C4-2B (cell line): Measurements from ENCODE around the gene SPDEF.

ENCODE experiments used
- CTCF ChIP-seq: fragments of 450-650 bp; conservative IDR thresholded peaks from 2 replicates; pipeline ENCODE4 v1.5.1; 2017; ENCODE audit warnings: mild to moderate bottlenecking
- ZFX ChIP-seq: fragments of 450-650 bp; IDR thresholded peaks from 2 replicates; pipeline ENCODE4 v1.6.1; 2017

GRCh38 chr6:34587851-34588250, 31.7 kb upstream of the SPDEF start:
- no peak for TF ChIP-seq CTCF
- TF ChIP-seq ZFX = no peak
